ENCODE results near the gene SH3TC1. TPM values are rescaled to one million over a fixed set of nuclear protein-coding genes. Genes with fewer than 3 reads are reported as not detected.

SH3TC1 gene
- 10 to 100 TPM; 11.1 to 16.3 (median 14.2) TPM for polyA plus RNA-seq

GRCh38 chr4:8198906-8199593, at the start of gene SH3TC1:
Gene SH3TC1, plus strand, starts transcription at chr4:8199290. Its CDS starts 5,905 bp downstream, at chr4:8205195.
- 2 to 8% (median 5%) methylated on average over 31 to 32 of the region's 32 CpGs for WGBS, 3 donors
- no peak within 1 kb of the TSS for H3K27ac ChIP-seq (ENCODE audit: low read depth, low read length)

DNA sequence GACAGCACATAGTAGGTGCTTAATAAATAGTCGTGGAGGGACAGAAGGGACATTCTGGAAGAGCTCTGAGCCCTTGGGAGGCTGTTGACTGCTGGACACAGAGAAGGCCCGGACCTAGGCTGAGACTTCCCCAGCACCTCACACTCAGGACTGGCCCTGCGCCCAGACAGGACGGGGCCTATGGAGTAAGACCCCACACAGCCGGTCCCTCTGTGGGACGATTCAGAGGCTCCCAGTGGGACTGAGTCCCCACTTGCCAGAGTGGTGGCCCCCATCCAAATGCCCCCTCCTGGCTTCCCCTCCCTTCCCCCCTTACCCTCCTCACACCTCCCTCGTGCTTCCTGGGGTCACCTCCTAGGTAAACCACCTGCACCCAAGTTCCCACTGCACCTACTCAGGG, 49.4 kb upstream of the SH3TC1 start:
- no peak overlapping the region for H3K27ac ChIP-seq (ENCODE audit: low read depth, low read length)
- 82 to 85% (median 83%) methylated on average over 7 of the region's 7 CpGs for WGBS, 3 donors

DNA sequence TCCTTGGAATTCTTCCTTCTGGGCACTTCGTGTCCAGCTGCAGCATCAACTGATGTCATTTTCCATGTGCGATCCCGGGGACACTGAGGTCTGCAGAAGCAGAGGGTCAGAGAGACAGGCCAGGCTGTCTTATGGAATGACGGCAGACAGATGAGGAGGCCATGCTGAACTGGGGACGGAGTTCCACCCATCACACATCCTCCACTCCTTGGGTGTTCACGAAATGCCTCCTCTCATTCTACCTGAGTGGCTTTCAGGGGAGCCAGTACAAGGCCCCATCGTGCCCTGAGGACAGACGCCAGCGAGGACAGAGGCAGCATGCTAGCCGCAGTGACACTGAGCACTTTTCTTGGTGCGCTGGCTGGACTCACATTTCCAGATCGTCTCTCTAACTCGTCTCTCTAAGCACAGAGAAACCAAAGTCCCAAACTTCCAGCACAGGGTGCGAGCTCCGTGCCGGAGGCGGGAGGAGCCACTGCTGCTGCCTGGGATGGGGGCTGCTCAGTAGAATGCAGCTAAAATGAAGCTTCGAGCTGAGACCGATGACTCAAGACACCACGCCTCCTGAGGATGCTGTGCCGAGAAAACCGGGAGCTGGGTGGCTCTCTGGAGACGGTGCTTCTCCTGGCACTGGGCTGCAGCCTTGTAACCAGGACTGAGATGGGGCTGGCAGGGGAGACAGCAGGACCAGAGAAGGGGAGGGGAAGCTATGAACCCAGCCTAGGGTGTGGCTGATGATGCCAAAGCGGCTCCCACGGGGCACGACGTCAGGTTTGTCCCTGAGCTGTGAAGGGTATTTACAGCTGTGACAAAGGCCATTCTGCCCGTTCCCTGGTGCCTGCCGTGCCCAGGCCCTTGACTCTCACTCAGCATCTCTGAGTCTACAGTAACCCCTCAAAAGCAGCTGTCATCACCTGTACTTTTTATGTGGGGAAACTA, 48.7 kb upstream of the SH3TC1 start:
- no peak overlapping the region for H3K27ac ChIP-seq (ENCODE audit: low read depth, low read length)
- 80 to 84% (median 81%) methylated on average over 29 of the region's 29 CpGs for WGBS, 3 donors

DNA sequence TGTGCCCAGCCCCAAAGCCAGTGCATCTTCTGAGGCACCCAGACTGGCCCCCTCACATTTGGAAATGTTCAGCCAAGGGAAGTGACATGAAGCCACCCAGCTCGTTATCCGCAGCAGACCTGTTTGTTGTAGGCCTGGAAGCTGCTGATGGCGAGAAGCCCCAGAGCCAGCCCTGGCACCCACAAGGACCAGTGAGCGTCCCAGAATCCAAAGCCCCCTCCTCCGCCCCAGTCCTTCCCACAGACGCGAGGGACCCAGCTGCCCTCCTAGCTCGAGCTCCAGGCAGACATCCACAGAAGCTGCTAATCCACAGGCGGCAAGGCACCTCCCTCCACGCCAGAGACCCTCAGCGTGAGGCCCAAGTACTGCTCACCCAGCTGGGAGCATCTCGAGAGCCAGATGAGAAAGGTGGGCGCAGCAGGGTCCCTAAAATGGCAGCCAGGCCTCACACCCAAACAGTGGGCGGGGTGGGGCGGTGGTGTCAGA, 47.9 kb upstream of the SH3TC1 start:
- WGBS, 3 donors, result 88 to 95% (median 91%) methylated on average over 15 of the region's 15 CpGs

GRCh38 chr4:8152090-8152864, 46.8 kb upstream of the SH3TC1 start:
- 91 to 93% (median 93%) methylated on average over 38 to 39 of the region's 39 CpGs for WGBS, 3 donors
- no peak overlapping the region for H3K27ac ChIP-seq (ENCODE audit: low read depth, low read length)

More for the DNA sequence above, 47.9 kb upstream of the SH3TC1 start:
- no peak overlapping the region for H3K27ac ChIP-seq (ENCODE audit: low read depth, low read length)

DNA sequence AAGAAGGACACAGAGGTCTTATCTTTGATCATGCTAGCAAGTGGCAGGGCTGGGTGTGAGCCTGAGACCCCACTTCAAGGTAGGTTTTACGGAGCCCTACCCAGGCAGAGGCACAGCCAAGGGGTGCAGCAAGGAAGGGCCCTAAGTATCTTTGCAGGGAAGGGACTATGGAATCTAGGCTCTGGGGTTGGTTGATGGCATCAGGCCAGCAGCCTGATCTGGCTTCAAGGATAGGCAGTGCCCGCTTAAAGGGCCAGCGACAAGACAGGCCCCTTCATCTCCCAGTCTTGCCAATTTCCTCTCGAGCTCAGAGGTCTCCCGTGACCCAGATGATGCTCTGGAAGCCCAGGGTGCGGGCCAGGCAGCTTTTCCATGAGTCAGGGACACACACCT, 46.2 kb upstream of the SH3TC1 start:
- WGBS, 3 donors, result 53 to 71% (median 70%) methylated on average over 6 of the region's 6 CpGs
- no peak overlapping the region for H3K27ac ChIP-seq (ENCODE audit: low read depth, low read length)

- WGBS, 3 donors, result 83 to 87% (median 86%) methylated on average over 10 of the region's 10 CpGs
- H3K27ac ChIP-seq (ENCODE audit: low read depth, low read length), result no peak overlapping the region
Observed at GRCh38 chr4:8153441-8153840, 45.6 kb upstream of the SH3TC1 start.

GRCh38 chr4:8155048-8155447, 44.0 kb upstream of the SH3TC1 start:
- no peak overlapping the region for H3K27ac ChIP-seq (ENCODE audit: low read depth, low read length)
- 78 to 85% (median 83%) methylated on average over 6 of the region's 6 CpGs for WGBS, 3 donors

DNA sequence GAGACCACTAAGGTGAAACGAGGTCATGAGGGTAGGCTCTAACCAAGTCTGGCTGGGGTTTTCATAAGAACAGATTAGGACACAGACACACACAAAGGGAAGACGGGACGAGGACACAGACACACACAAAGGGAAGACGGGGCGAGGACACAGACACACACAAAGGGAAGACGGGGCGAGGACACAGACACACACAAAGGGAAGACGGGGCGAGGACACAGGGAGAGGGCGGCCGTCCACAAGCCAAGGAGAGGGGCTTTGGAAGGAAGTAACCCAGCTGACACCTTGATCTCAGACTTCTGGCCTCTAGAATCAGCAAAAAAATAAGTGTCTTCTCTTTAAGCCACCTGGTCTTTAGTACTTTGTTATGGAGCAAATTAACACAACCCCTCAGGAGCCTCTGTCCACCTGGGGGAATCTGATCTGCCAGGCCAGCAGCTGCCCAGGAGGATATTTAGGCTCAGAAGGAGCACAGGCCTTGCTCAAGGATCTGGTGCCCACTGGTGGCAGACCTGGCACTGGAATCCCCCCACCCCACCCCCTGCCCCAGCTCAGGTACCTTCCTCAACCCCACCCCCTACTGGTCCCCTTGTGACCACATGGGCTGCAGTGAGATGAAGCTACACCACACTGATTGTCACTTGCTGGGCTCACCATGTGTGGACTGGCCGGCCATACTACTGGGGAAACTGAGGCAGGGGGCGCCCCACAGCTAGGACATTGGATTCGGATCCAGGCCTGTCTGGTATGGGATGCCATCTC, 43.2 kb upstream of the SH3TC1 start:
- 93 to 96% (median 95%) methylated on average over 14 of the region's 14 CpGs for WGBS, 3 donors

GRCh38 chr4:8156617-8157016, 42.5 kb upstream of the SH3TC1 start:
- 57 to 78% (median 70%) methylated on average over 8 of the region's 8 CpGs for WGBS, 3 donors
- no peak overlapping the region for H3K27ac ChIP-seq (ENCODE audit: low read depth, low read length)

More for the DNA sequence above, 43.2 kb upstream of the SH3TC1 start:
- no peak overlapping the region for H3K27ac ChIP-seq (ENCODE audit: low read depth, low read length)

DNA sequence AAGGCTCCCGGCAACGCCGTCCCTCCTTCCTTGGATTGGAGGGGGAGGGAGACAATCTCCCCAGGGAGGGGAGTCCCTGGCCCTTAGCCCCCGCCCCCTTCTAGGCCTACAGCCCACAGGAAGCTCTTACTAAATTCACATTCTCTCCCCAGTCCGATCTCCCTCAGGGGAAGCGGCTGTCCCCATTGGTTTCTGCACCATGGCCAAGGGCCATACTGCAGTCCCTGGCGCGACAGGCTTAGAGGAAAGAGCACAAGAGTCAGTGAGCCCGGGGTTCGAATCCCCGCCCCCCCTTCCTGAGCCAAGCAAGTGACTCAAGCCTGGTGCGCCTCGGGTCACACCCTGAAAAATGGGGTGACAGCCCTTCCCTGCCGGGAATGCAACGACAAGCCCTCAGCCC, 41.6 kb upstream of the SH3TC1 start:
- WGBS, 3 donors, result 10 to 45% (median 24%) methylated on average over 12 to 15 of the region's 15 CpGs
- H3K27ac ChIP-seq (ENCODE audit: low read depth, low read length), result no peak overlapping the region

GRCh38 chr4:8157944-8158709, 41.0 kb upstream of the SH3TC1 start:
- no peak overlapping the region for H3K27ac ChIP-seq (ENCODE audit: low read depth, low read length)
- 2 to 4% (median 2%) methylated on average over 64 to 70 of the region's 70 CpGs for WGBS, 3 donors

GRCh38 chr4:8158710-8159536, 40.2 kb upstream of the SH3TC1 start, which contains the start of gene ABLIM2:
Gene ABLIM2, minus strand, starts transcription at chr4:8158813. Its CDS starts 124 bp downstream, at chr4:8158689.
- no peak within 1 kb of the TSS for H3K27ac ChIP-seq (ENCODE audit: low read depth, low read length)
- 0% methylated on average over 94 to 96 of the region's 96 CpGs for WGBS, 3 donors

GRCh38 chr4:8159537-8160232, 39.4 kb upstream of the SH3TC1 start:
- 19 to 32% (median 31%) methylated on average over 13 of the region's 13 CpGs for WGBS, 3 donors
- no peak overlapping the region for H3K27ac ChIP-seq (ENCODE audit: low read depth, low read length)

DNA sequence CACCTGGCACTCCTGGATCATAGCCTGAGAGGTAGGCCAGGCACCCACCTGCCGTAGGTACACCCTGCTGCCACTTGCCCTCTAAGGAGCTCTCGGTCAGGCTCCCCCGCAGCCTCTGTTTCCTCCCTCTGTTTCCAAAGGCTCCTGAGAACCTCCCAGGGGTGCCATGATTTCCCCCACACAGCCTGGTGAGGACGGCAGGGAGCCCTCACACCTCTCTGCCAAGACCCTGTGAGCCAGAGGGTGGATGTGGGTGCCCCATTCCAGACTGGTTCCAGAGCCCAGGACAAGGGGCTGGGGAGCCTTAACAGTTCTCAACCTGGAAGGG, 38.9 kb upstream of the SH3TC1 start:
- no peak overlapping the region for H3K27ac ChIP-seq (ENCODE audit: low read depth, low read length)
- WGBS, 3 donors, result 52 to 94% (median 89%) methylated on average over 4 of the region's 4 CpGs

DNA sequence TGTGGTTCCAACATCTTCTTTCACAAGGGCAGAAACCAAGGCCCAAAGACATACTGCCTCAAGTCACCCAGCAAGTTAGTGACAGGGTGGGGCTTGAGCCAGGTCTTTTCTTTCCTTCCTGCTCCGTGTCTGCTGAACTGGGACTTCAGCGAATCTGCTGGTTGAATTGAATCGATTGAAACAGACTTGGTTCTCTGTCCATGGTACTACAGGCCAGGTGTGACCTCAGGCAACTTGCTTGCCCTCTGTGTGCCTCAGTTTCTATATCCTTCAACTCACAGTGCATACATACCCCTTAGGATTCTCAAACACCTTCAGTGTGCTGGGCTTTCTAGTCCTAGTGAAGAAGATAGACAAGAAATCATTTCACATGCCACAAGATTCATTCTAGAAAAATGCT, 38.5 kb upstream of the SH3TC1 start:
- H3K27ac ChIP-seq (ENCODE audit: low read depth, low read length), result no peak overlapping the region
- 41 to 63% (median 59%) methylated on average over 3 of the region's 3 CpGs for WGBS, 3 donors
